DND-41 (cell line): Measurements from ENCODE around the gene STT3B.

Experiments used
- ATAC-seq: fragments of 200-7000 bp; cut with Tn5 transposase; 3 replicates; pipeline ENCODE4 v1.9.1; 2021; ENCODE audit warnings: low read depth; ENCODE audit not compliant: insufficient read depth
- DNase-seq: peaks from one replicate; pipeline ENCODE4 v3.0.0-alpha.2; 2020
- H2AFZ ChIP-seq: 2 replicates; pipeline ENCODE4 v1.6.0; 2012; ENCODE audit warnings: low read depth, low read length
- H3K27ac ChIP-seq: 2 replicates; pipeline ENCODE4 v1.5.1; 2012; ENCODE audit warnings: low read length, inconsistent platforms
- H3K27me3 ChIP-seq: fragments of 200-600 bp; sonication (generic); 2 replicates; pipeline ENCODE4 v1.6.0; 2012; ENCODE audit warnings: low read length, mild to moderate bottlenecking, inconsistent platforms; ENCODE audit not compliant: insufficient read depth, poor library complexity
- H3K36me3 ChIP-seq: 2 replicates; pipeline ENCODE4 v1.5.1; 2012; ENCODE audit warnings: low read length, inconsistent platforms; ENCODE audit not compliant: insufficient read depth
- H3K4me1 ChIP-seq: 2 replicates; pipeline ENCODE4 v1.5.1; 2012; ENCODE audit warnings: mild to moderate bottlenecking, low read length; ENCODE audit not compliant: insufficient read depth
- H3K4me2 ChIP-seq: 2 replicates; pipeline ENCODE4 v1.6.0; 2012; ENCODE audit warnings: mild to moderate bottlenecking, moderate library complexity, low read length, inconsistent platforms; ENCODE audit not compliant: insufficient read depth
- H3K4me3 ChIP-seq, 2 experiments: fragments of 200-600 bp in 1 of 2; shearing (Covaris generic) in 1 of 2; 2 replicates each; pipeline ENCODE4 v1.5.1; 2012 to 2016; ENCODE audit warnings: inconsistent platforms in 2 of 2, low read length in 2 of 2, mild to moderate bottlenecking in 2 of 2, low read depth in 1 of 2, moderate library complexity in 1 of 2
- H3K79me2 ChIP-seq: 2 replicates; pipeline ENCODE4 v1.6.0; 2012; ENCODE audit warnings: low read length, inconsistent platforms; ENCODE audit not compliant: insufficient read depth
- H3K9ac ChIP-seq: 2 replicates; pipeline ENCODE4 v1.6.0; 2012; ENCODE audit warnings: low read depth, mild to moderate bottlenecking, inconsistent platforms, low read length, moderate library complexity
- H3K9me3 ChIP-seq: 2 replicates; pipeline ENCODE4 v1.5.1; 2012; ENCODE audit warnings: low read length, moderate library complexity, mild to moderate bottlenecking, inconsistent platforms; ENCODE audit not compliant: insufficient read depth, severe bottlenecking
- H4K20me1 ChIP-seq: 2 replicates; pipeline ENCODE4 v1.6.0; 2012; ENCODE audit warnings: low read length; ENCODE audit not compliant: insufficient read depth
- EZH2 ChIP-seq: IDR thresholded peaks from 3 replicates; pipeline ENCODE4 v1.6.1; 2012; ENCODE audit warnings: borderline replicate concordance, low read depth, mild to moderate bottlenecking, moderate library complexity, low read length, inconsistent platforms; ENCODE audit not compliant: severe bottlenecking
- TF ChIP-seq, protein P1 (sequence below): IDR thresholded peaks from 2 replicates; pipeline ENCODE4 v1.5.1; 2012; ENCODE audit warnings: borderline replicate concordance, low read length, moderate library complexity, mild to moderate bottlenecking; ENCODE audit not compliant: poor library complexity, severe bottlenecking; ENCODE audit errors: extremely low read depth

The STT3B gene

DNA sequence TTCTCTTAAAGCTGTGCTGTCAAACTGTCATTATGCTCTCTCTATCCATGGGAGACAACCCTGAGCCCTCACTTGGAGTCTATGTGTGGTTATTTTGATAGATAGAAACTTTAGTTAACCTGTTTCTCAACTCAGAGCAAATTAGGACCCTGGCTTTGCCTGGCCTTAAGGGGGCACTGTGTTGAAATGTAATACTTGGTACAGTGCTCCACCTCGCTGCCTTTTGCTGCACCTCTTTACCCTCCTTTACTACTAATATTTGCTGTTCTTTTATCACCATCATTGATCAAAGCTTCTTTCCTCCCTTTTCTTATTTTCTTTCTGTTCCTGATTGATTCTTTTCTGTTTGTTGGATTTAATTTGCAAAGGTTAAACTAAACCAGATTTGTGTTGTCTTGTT lies 34.3 kb downstream of the STT3B start:
- H3K4me1 ChIP-seq = peaks cover 40% of the 10 kb centered on the region
- H3K79me2 ChIP-seq = peaks cover 97% of the 10 kb centered on the region

DNA sequence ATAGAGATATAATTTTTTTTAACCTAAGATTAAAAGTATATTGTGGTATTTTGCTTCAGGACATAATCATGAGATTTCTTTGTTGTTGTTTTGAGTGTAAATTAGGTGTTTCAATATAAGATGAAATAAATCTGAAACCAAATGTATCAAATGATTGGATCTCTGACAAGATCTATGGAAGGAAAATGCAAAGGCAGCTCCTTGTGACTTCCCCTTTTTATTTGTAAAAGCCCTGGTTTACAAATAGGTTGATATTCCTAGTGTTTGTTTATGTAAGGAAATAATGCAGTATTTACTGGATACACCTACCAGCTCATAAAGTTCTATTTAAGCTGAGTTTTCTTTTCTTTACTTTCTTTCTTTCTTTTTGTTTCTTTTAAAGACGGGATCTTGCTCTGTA lies 35.9 kb downstream of the STT3B start:
- Histone ChIP-seq H3K27me3 (no peaks in the 10 kb centered on the region), H3K4me3 (no peak overlapping the region), H3K27ac (no peak overlapping the region), H3K4me1 (peaks cover 40% of the 10 kb centered on the region), H3K9ac (no peak overlapping the region), H3K9me3 (no peaks in the 10 kb centered on the region), H3K4me2 (no peak overlapping the region), H3K36me3 (no peaks in the 10 kb centered on the region), H2AFZ (no peak overlapping the region), H4K20me1 (peaks cover 89% of the 10 kb centered on the region), H3K79me2 (peaks cover 97% of the 10 kb centered on the region)
- no peak for ATAC-seq
- TF ChIP-seq, protein P1, sequence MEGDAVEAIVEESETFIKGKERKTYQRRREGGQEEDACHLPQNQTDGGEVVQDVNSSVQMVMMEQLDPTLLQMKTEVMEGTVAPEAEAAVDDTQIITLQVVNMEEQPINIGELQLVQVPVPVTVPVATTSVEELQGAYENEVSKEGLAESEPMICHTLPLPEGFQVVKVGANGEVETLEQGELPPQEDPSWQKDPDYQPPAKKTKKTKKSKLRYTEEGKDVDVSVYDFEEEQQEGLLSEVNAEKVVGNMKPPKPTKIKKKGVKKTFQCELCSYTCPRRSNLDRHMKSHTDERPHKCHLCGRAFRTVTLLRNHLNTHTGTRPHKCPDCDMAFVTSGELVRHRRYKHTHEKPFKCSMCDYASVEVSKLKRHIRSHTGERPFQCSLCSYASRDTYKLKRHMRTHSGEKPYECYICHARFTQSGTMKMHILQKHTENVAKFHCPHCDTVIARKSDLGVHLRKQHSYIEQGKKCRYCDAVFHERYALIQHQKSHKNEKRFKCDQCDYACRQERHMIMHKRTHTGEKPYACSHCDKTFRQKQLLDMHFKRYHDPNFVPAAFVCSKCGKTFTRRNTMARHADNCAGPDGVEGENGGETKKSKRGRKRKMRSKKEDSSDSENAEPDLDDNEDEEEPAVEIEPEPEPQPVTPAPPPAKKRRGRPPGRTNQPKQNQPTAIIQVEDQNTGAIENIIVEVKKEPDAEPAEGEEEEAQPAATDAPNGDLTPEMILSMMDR = no peak
- DNase-seq = no peak

More for the DNA sequence above, 34.3 kb downstream of the STT3B start:
- H3K4me2 ChIP-seq = no peak overlapping the region
- H3K27ac ChIP-seq = peak overlapping the region; percentile 12; the same call in 1 of the 2 replicates
- H3K36me3 ChIP-seq = no peaks in the 10 kb centered on the region
- no peak for TF ChIP-seq EZH2
- TF ChIP-seq, protein P1 = peak; percentile 73
- H4K20me1 ChIP-seq = peaks cover 90% of the 10 kb centered on the region
- no peaks in the 10 kb centered on the region for H3K9me3 ChIP-seq
- DNase-seq (peak; percentile 20), ATAC-seq (peak; percentile 63)
- H3K4me3 ChIP-seq = no peak overlapping the region
- H3K9ac ChIP-seq = no peak overlapping the region
- no peaks in the 10 kb centered on the region for H3K27me3 ChIP-seq
- H2AFZ ChIP-seq = no peak overlapping the region

DNA sequence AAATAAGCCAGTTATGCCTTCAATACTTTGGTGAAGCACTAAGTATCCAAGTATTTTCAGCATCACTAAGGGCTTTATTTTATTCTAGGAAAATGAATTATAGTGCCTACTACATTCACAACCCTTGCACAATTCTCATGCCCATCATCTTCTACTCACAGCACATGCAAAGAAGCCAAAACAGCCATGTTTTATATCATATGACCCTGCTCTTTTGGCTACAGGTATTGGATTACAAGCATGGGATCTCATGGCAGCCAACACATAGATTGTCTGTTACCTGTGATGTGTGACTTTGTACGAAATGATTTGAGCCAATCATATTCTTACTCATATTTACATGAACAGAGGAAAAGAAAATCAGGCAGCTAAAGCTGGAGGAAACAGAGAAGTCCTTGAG lies 38.6 kb downstream of the STT3B start:
- no peak for ATAC-seq
- H3K9me3 ChIP-seq = no peaks in the 10 kb centered on the region
- H4K20me1 ChIP-seq = peaks cover 89% of the 10 kb centered on the region

More for the DNA sequence above, 38.6 kb downstream of the STT3B start:
- no peak for DNase-seq
- TF ChIP-seq, protein P1 = no peak
- Histone ChIP-seq H3K27me3 (no peaks in the 10 kb centered on the region), H3K4me3 (no peak overlapping the region), H3K36me3 (peaks cover 10% of the 10 kb centered on the region; the same call in 1 of the 2 replicates), H2AFZ (no peak overlapping the region), H3K9ac (no peak overlapping the region), H3K27ac (no peak overlapping the region), H3K4me1 (peaks cover 40% of the 10 kb centered on the region), H3K79me2 (peaks cover 97% of the 10 kb centered on the region), H3K4me2 (no peak overlapping the region)
